Ishikawa (cell line): ENCODE data around the gene FCN2.

Experiments
- CREB1 ChIP-seq: IDR thresholded peaks from 2 replicates; pipeline ENCODE4 v1.6.1; 2012; ENCODE audit warnings: low read depth
- EP300 ChIP-seq: IDR thresholded peaks from 2 replicates; pipeline ENCODE4 v1.6.1; 2012; ENCODE audit warnings: borderline replicate concordance
- FOXM1 ChIP-seq: IDR thresholded peaks from 2 replicates; pipeline ENCODE4 v1.6.1; 2012; ENCODE audit warnings: low read depth, borderline replicate concordance
- MAX ChIP-seq: IDR thresholded peaks from 2 replicates; pipeline ENCODE4 v1.6.1; 2012
- RAD21 ChIP-seq: IDR thresholded peaks from 2 replicates; pipeline ENCODE4 v1.6.1; 2012; ENCODE audit warnings: low read depth
- REST ChIP-seq: IDR thresholded peaks from 2 replicates; pipeline ENCODE4 v1.6.1; 2012; ENCODE audit warnings: low read depth, mild to moderate bottlenecking
- TEAD4 ChIP-seq: IDR thresholded peaks from 2 replicates; pipeline ENCODE4 v1.6.1; 2012
- USF1 ChIP-seq: IDR thresholded peaks from 2 replicates; pipeline ENCODE4 v1.6.1; 2012

DNA sequence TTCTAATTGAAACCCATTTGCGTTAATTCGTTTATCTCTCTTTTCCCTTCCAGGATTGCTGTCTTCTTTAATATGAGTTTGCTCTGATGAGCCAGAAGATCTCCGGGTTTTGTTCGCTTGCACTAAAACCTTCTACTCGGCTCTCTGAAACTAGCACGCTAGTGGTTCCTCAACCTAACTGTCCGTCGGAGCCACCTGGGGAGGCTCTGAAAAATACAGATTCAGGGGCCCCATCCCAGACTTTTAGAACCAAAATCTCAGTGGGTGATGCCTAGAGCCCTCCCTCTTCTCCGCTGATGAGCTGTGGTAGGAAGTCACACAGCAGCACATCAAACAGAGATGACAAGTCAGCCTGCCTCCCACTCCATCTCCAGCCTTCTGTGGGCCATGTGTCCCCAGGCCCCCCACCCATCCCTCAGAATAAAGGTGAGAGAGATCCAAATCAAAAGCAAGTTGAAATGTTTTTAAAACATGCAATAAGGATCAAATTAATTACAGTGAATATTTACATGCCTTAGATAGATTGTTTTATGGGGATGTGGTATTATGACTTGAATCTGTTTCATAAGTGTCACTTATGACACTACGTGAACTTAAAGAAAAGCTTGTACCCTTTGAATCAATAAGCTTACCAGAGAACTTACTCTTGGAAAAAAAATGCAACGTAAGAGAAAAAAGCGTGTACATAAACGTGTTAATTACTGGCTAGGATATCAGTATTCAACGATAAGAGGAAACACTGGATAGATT lies 16.4 kb downstream of the FCN2 start:
- no peak for TF ChIP-seq EP300
- no peak for TF ChIP-seq CREB1
- no peak for TF ChIP-seq TEAD4
- TF ChIP-seq USF1: no peak
- TF ChIP-seq FOXM1: no peak
- TF ChIP-seq REST: no peak
- TF ChIP-seq MAX: no peak
- no peak for TF ChIP-seq RAD21
